BE2C (cell line): ENCODE data around the gene KCNT1.
A peak's percentile ranks its signal among the peaks of the same experiment; 100 is the strongest.

Experiments
- DNase-seq: peaks from one replicate; pipeline ENCODE4 v3.0.0-alpha.2; 2020
- H3K27me3 ChIP-seq: fragments of 250-450 bp; sonication (Bioruptor Pico); 2 replicates; pipeline ENCODE4 v1.5.1; 2020; ENCODE audit warnings: mild to moderate bottlenecking
- H3K36me3 ChIP-seq: fragments of 250-450 bp; sonication (Bioruptor Pico); 2 replicates; pipeline ENCODE4 v1.5.1; 2020; ENCODE audit warnings: mild to moderate bottlenecking
- H3K4me1 ChIP-seq: fragments of 250-450 bp; sonication (Bioruptor Pico); 2 replicates; pipeline ENCODE4 v1.5.1; 2020
- H3K4me3 ChIP-seq: 2 replicates; pipeline ENCODE4 v1.5.1; 2011; ENCODE audit warnings: low read depth, low read length
- H3K9me3 ChIP-seq: fragments of 250-450 bp; sonication (Bioruptor Pico); 2 replicates; pipeline ENCODE4 v1.5.1; 2020
- TF ChIP-seq, protein P1 (sequence below): IDR thresholded peaks from 2 replicates; pipeline ENCODE4 v1.5.1; 2012; ENCODE audit warnings: mild to moderate bottlenecking, low read depth, low read length

Gene KCNT1

GRCh38 chr9:135699440-135699839 is 2.5 kb upstream of the KCNT1 start, which contains the start of gene SOHLH1:
SOHLH1 (minus strand) TSS chr9:135699481; CDS start chr9:135699467, 14 bp downstream.
- TF ChIP-seq, protein P1, sequence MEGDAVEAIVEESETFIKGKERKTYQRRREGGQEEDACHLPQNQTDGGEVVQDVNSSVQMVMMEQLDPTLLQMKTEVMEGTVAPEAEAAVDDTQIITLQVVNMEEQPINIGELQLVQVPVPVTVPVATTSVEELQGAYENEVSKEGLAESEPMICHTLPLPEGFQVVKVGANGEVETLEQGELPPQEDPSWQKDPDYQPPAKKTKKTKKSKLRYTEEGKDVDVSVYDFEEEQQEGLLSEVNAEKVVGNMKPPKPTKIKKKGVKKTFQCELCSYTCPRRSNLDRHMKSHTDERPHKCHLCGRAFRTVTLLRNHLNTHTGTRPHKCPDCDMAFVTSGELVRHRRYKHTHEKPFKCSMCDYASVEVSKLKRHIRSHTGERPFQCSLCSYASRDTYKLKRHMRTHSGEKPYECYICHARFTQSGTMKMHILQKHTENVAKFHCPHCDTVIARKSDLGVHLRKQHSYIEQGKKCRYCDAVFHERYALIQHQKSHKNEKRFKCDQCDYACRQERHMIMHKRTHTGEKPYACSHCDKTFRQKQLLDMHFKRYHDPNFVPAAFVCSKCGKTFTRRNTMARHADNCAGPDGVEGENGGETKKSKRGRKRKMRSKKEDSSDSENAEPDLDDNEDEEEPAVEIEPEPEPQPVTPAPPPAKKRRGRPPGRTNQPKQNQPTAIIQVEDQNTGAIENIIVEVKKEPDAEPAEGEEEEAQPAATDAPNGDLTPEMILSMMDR = no peak
- no peak for DNase-seq
- H3K9me3 ChIP-seq = no peaks in the 10 kb centered on the region
- H3K36me3 ChIP-seq = no peaks in the 10 kb centered on the region
- H3K4me1 ChIP-seq = peaks cover 9% of the 10 kb centered on the region
- H3K27me3 ChIP-seq = no peaks in the 10 kb centered on the region
- no peak within 1 kb of the TSS for H3K4me3 ChIP-seq

GRCh38 chr9:135700525-135700924 is 1.5 kb upstream of the KCNT1 start:
- peaks cover 13% of the 10 kb centered on the region for H3K4me1 ChIP-seq
- H3K4me3 ChIP-seq = no peak overlapping the region
- no peaks in the 10 kb centered on the region for H3K27me3 ChIP-seq
- H3K9me3 ChIP-seq = no peaks in the 10 kb centered on the region
- TF ChIP-seq, protein P1 = no peak
- no peaks in the 10 kb centered on the region for H3K36me3 ChIP-seq
- DNase-seq = no peak

GRCh38 chr9:135701067-135701958 is 672 bp upstream of the KCNT1 start:
- Histone ChIP-seq H3K4me1 (peaks cover 16% of the 10 kb centered on the region), H3K27me3 (no peaks in the 10 kb centered on the region), H3K4me3 (peak overlapping the region; percentile 53), H3K9me3 (no peaks in the 10 kb centered on the region), H3K36me3 (no peaks in the 10 kb centered on the region)
- TF ChIP-seq, protein P1 = no peak
- DNase-seq = no peak

DNA sequence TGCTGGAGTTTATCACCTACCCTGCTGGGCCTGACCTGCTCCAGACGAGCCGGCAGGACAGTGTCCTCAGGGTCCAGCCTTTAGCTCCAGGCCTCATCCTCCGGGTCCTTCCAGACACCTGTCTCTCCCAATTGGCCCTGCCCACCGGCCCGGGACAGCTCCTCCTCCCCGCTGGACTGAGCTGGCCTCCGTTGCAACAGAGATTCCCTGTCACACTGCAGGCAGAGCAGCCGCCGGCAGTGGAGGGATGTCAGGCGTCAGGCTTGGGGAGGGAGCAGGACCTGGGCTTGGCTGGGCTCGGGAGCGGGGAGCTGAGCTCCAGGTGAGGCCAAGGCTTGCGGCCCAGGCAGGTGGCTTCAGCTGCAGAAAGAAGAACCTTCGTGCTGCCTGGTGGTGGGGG is 1.7 kb downstream of the KCNT1 start:
- TF ChIP-seq, protein P1 = no peak
- H3K4me3 ChIP-seq = no peak overlapping the region
- DNase-seq = no peak
- H3K27me3 ChIP-seq = no peaks in the 10 kb centered on the region
- no peaks in the 10 kb centered on the region for H3K9me3 ChIP-seq
- no peaks in the 10 kb centered on the region for H3K36me3 ChIP-seq
- peaks cover 31% of the 10 kb centered on the region for H3K4me1 ChIP-seq

DNA sequence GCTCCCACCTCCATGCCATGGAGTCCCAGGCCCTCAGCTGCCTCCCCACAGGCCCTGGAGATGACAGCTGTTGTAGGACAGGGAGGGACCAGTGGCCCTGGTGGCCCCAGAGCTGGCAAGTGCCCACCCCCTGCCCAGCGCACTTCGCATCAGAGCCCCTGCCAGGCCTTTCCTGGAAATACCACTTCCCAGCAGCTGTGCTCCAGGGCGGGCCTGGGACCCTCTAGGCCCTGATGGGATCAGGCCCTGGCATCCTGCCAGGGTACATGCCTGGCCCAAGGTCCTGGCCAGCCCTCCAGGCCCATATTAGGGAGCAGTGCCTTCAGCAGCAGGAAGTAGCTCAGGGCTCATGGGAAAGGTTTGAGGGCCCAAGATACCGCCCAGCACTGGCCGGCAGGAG is 2.5 kb downstream of the KCNT1 start:
- Histone ChIP-seq H3K36me3 (no peaks in the 10 kb centered on the region), H3K9me3 (no peaks in the 10 kb centered on the region), H3K4me1 (peaks cover 31% of the 10 kb centered on the region), H3K4me3 (peak overlapping the region; percentile 30), H3K27me3 (no peaks in the 10 kb centered on the region)
- peak; percentile 94 for DNase-seq
- TF ChIP-seq, protein P1 = no peak

GRCh38 chr9:135705376-135705775 is 3.4 kb downstream of the KCNT1 start:
- peaks cover 31% of the 10 kb centered on the region for H3K4me1 ChIP-seq
- H3K36me3 ChIP-seq = no peaks in the 10 kb centered on the region
- no peaks in the 10 kb centered on the region for H3K9me3 ChIP-seq
- TF ChIP-seq, protein P1 = no peak
- H3K27me3 ChIP-seq = no peaks in the 10 kb centered on the region
- peak; percentile 57 for DNase-seq
- peak overlapping the region; percentile 30; the same call in 1 of the 2 replicates for H3K4me3 ChIP-seq
